ENCODE measurements around the gene RPS24. TPM values are rescaled to one million over a fixed set of nuclear protein-coding genes. Genes with fewer than 3 reads are reported as not detected.
"Not testable (repeated sequence)": the region's sequence is repeated elsewhere in the genome, so short reads cannot be mapped to it uniquely, and the experiment has no call there.

The RPS24 gene
- total RNA-seq, 2 donors from 2014 or later = 1,428 to 1,609 TPM

DNA sequence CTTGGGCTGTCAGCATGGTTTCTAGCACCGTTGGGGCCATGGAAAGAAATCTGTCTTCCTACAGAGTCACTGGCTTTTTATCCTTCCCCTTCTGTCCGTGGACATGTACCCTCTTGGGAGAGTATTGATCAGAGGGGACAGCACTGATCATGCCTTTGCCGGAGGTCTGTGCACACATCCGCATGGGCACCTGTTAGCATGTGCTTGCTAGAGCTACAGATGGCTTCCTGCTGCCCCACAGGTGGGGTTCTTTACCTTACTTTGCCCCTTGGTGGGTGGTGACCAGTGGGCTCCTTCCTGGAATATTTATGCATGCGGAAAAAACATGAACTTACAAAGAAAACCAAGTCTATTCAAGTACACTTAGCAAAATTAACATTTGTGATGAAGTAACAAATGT is 24.9 kb downstream of the RPS24 start:
- H3K9me3 ChIP-seq = no peaks in the 10 kb centered on the region
- H3K36me3 ChIP-seq (replicated peaks in 1 of 2; ENCODE audit: insufficient read depth in 1 of 2, low read depth in 2 of 2) = no peaks in the 10 kb centered on the region
- DNase-seq (no peak), ATAC-seq (no peak)
- TF ChIP-seq, protein P1, sequence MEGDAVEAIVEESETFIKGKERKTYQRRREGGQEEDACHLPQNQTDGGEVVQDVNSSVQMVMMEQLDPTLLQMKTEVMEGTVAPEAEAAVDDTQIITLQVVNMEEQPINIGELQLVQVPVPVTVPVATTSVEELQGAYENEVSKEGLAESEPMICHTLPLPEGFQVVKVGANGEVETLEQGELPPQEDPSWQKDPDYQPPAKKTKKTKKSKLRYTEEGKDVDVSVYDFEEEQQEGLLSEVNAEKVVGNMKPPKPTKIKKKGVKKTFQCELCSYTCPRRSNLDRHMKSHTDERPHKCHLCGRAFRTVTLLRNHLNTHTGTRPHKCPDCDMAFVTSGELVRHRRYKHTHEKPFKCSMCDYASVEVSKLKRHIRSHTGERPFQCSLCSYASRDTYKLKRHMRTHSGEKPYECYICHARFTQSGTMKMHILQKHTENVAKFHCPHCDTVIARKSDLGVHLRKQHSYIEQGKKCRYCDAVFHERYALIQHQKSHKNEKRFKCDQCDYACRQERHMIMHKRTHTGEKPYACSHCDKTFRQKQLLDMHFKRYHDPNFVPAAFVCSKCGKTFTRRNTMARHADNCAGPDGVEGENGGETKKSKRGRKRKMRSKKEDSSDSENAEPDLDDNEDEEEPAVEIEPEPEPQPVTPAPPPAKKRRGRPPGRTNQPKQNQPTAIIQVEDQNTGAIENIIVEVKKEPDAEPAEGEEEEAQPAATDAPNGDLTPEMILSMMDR (IDR thresholded peaks at IDR 0.05) = no peak
- no peak for TF ChIP-seq POLR2A (IDR thresholded peaks at IDR 0.05)
- intact Hi-C loops (cut with DNase I) = no loop called here
- whole genome bisulfite sequencing, 2 donors = 66 to 70% methylated on average over 5 of the region's 5 CpGs
- H3K4me1 ChIP-seq = no peaks in the 10 kb centered on the region
- no peak overlapping the region for H3K27ac ChIP-seq
- H3K4me3 ChIP-seq = no peak overlapping the region
- H3K27me3 ChIP-seq = no peaks in the 10 kb centered on the region

DNA sequence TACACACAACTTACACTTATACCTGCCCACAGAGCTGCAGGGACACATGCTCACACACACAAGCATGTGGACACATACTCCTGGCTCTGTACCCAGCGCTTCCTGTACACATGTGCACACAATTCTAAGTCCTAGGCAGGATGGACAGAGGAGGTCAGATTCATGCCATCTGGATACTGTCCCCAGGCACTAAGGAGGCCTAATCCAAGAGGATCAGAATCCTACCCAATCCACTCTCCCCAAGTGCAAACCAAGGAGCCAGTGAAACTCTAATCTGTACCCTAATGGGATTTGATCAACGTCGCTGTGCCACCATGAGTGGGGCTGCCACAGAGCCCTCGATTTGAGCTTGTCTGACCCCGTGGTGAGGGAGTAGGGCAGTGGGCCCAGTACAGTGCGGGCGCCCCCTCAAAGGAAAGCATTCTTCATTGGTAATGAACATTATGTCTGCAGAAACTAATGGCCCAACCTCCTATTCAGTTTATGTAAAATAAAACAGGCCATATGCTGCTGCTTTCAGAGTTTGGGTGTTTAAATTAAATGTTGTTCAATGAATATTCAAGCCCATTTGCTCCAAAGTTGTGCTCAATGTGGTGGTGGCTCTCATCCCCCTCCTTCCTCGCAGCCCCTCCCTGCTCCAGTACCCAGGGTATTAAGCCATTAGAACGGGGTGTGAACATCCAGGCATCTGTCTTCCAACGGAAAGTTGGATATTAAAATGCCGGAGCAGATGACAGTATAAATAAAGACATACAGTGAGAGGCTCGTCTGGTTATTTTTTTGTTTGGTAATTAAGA is 26.4 kb downstream of the RPS24 start:
- no peak for DNase-seq
- intact Hi-C loops (cut with DNase I) = no loop called here
- Histone ChIP-seq H3K9me3 (no peaks in the 10 kb centered on the region), H3K4me3 (no peak overlapping the region), H3K4me1 (no peaks in the 10 kb centered on the region), H3K27me3 (no peaks in the 10 kb centered on the region), H3K27ac (no peak overlapping the region), H3K36me3 (replicated peaks in 1 of 2; ENCODE audit: insufficient read depth in 1 of 2, low read depth in 2 of 2) (no peaks in the 10 kb centered on the region)
- no peak for TF ChIP-seq POLR2A (IDR thresholded peaks at IDR 0.05)
- TF ChIP-seq, protein P1 (IDR thresholded peaks at IDR 0.05) = no peak
- WGBS, 2 donors = 80 to 81% methylated on average over 10 to 12 of the region's 12 CpGs
- ATAC-seq = no peak

DNA sequence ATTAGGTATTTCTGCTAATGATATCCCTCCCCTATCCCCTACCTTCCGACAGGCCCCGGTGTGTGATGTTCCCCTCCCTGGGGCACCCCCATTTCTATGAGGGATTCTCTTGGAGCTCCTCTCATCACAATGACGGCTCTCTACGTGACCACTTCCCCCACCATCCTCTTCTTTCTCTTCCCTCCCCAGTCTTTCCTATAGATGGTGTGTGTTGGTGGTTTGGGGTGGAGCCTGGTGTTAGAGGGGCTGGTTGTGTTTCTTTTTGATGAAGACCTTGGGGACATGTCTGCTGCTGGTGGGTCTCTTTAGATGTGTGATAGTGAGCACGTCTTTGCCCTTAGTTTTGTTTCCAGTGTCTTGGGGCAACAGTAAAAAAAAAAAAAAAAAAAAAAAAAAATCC is 28.6 kb downstream of the RPS24 start:
- TF ChIP-seq, protein P1 (IDR thresholded peaks at IDR 0.05) = no peak
- TF ChIP-seq POLR2A (IDR thresholded peaks at IDR 0.05) = no peak
- 56 to 87% methylated on average over 5 of the region's 5 CpGs for WGBS, 2 donors
- H3K36me3 ChIP-seq (replicated peaks in 1 of 2; ENCODE audit: insufficient read depth in 1 of 2, low read depth in 2 of 2) = no peaks in the 10 kb centered on the region
- H3K4me3 ChIP-seq = no peak overlapping the region
- H3K27ac ChIP-seq = no peak overlapping the region
- H3K9me3 ChIP-seq = no peaks in the 10 kb centered on the region
- DNase-seq (no peak), ATAC-seq (no peak)
- intact Hi-C loops (cut with DNase I) = no loop called here
- peaks cover 3% of the 10 kb centered on the region for H3K4me1 ChIP-seq
- no peaks in the 10 kb centered on the region for H3K27me3 ChIP-seq

DNA sequence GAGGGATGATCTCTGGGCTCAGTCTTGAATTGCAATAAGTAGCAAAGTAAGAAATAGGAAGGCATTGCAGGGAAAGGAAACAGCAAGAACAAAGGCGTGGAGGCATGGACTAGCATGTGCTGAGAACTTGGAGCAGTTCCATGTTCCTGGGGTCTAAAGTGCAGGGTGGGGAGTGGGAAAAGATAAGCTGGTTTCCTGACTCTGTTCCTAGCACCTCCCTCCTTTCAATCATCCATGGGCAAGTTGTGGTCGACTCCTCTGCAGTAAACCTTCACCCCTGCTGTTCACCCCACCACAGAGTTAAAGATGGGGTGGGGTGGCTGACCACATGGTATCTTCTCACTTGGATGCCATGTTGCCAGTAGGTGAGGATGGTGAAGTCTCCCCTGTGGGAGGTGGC is 29.6 kb downstream of the RPS24 start:
- ATAC-seq (no peak), DNase-seq (no peak)
- Histone ChIP-seq H3K27me3 (no peaks in the 10 kb centered on the region), H3K4me3 (no peak overlapping the region), H3K9me3 (no peaks in the 10 kb centered on the region), H3K36me3 (replicated peaks in 1 of 2; ENCODE audit: insufficient read depth in 1 of 2, low read depth in 2 of 2) (no peaks in the 10 kb centered on the region), H3K4me1 (peaks cover 3% of the 10 kb centered on the region), H3K27ac (no peak overlapping the region)
- intact Hi-C loops (cut with DNase I) = no loop called here
- TF ChIP-seq POLR2A (IDR thresholded peaks at IDR 0.05) = no peak
- TF ChIP-seq, protein P1 (IDR thresholded peaks at IDR 0.05) = no peak
- 81 to 84% methylated on average over 2 of the region's 2 CpGs for WGBS, 2 donors

DNA sequence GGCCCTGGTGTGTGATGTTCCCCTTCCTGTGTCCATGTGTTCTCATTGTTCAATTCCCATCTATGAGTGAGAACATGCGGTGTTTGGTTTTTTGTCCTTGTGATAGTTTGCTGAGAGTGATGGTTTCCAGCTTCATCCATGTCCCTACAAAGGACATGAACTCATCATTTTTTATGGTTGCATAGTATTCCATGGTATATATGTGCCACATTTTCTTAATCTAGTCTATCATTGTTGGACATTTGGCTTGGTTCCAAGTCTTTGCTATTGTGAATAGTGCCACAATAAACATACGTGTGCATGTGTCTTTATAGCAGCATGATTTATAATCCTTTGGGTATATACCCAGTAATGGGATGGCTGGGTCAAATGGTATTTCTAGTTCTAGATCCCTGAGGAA is 31.3 kb downstream of the RPS24 start:
- 86% methylated on average over 1 of the region's 2 CpGs; no CpG with 5 or more reads in 1 of the 2 donors for WGBS, 2 donors
- H3K36me3 ChIP-seq (replicated peaks in 1 of 2; ENCODE audit: insufficient read depth in 1 of 2, low read depth in 2 of 2); DNase-seq; H3K9me3 ChIP-seq; H3K27me3 ChIP-seq; intact Hi-C loops (cut with DNase I); ATAC-seq; H3K4me3 ChIP-seq; H3K27ac ChIP-seq; H3K4me1 ChIP-seq: not testable (repeated sequence)

Measured in body of pancreas (tissue), 4 donors.